Cardiac fibroblast (primary cell): ENCODE measurements around the gene ENDOV.
A peak's percentile ranks its signal among the peaks of the same experiment; 100 is the strongest.

Source experiments
- DNase-seq, 2 donors: peaks; one replicate each; pipeline versions ENCODE4 v3.0.0 to v3.0.0-alpha.2; 2010; ENCODE audit warnings: low read depth in 2 of 2
- H3K4me3 ChIP-seq, 2 donors: replicated peaks in 1 of 2; 1 replicate in 1 of 2; 2 replicates in 1 of 2; pipeline ENCODE4 v1.5.1; 2011; ENCODE audit warnings: low read depth in 2 of 2, low read length in 2 of 2, mild to moderate bottlenecking in 2 of 2, moderate library complexity in 1 of 2
- TF ChIP-seq, protein P1 (sequence below): IDR thresholded peaks from one replicate; pipeline ENCODE4 v1.5.1; 2011; ENCODE audit warnings: low read depth, mild to moderate bottlenecking, low read length, inconsistent platforms

Gene ENDOV

DNA sequence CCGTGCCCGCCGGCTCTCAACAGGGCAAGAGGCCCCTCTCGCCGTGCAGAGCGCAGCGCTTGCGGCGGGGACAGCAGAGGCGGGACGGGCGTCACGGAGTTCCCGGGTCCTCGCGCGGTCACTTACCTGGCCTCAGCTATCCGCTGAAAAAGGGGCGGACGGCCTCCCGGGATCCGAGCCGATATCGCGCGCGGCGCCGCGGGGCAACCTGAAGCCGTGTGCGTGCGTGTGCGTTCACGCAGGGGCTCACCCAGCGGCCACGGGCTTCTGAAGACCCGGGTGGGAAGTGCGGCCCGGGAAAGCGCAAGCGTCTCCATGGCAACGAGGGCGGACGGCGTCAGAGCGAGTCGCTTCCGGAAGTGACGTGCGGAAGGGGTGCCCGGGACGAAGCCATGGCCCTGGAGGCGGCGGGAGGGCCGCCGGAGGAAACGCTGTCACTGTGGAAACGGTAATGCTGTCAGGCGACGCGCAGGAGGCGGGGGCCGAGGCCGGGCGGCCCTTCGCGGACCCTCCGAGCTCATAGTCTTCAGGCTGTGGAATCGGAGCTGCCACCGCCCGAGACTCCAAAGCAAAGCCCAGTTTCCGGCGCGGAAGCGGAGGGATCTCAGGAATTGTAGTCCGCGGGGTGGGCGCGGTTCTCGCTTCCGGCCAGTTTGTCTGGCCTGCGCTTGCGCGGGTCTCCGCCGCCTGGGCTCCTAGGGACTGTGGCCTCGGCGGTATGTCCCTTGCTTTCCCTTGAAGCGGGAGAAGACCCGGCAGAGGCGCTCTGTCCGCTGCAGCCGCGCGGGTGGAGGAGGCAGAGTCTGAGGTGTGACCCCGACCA, at the start of gene ENDOV:
Gene ENDOV, plus strand, starts transcription at position 365 of the 823 bp plus-strand sequence. Its CDS starts 28 bp downstream, at position 393.
- TF ChIP-seq, protein P1, sequence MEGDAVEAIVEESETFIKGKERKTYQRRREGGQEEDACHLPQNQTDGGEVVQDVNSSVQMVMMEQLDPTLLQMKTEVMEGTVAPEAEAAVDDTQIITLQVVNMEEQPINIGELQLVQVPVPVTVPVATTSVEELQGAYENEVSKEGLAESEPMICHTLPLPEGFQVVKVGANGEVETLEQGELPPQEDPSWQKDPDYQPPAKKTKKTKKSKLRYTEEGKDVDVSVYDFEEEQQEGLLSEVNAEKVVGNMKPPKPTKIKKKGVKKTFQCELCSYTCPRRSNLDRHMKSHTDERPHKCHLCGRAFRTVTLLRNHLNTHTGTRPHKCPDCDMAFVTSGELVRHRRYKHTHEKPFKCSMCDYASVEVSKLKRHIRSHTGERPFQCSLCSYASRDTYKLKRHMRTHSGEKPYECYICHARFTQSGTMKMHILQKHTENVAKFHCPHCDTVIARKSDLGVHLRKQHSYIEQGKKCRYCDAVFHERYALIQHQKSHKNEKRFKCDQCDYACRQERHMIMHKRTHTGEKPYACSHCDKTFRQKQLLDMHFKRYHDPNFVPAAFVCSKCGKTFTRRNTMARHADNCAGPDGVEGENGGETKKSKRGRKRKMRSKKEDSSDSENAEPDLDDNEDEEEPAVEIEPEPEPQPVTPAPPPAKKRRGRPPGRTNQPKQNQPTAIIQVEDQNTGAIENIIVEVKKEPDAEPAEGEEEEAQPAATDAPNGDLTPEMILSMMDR = no peak
- peak within 1 kb of the TSS; percentile 95 to 99 for H3K4me3 ChIP-seq
- peak; percentile 95 to 96 for DNase-seq

DNA sequence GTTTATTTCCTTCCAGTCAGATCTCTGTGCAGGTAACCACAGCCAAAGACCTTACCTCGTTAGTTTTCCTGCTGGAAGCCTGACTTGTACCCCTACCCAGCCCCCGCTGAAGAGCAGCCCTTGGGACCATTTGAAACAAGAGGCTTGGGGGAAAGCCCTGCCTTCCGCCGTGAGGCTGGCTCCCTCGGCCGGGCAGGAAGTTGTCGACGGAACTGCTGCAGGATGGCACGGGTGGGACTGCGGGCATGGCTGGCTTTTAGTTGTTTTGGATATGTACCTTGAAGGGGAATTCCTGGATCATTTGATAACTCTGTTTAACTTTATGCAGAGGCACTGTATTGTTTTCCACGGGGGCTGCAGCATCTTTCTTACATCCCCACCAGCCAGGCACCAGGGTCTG, 49.0 kb upstream of the ENDOV start:
- TF ChIP-seq, protein P1 = no peak
- no peak for DNase-seq

DNA sequence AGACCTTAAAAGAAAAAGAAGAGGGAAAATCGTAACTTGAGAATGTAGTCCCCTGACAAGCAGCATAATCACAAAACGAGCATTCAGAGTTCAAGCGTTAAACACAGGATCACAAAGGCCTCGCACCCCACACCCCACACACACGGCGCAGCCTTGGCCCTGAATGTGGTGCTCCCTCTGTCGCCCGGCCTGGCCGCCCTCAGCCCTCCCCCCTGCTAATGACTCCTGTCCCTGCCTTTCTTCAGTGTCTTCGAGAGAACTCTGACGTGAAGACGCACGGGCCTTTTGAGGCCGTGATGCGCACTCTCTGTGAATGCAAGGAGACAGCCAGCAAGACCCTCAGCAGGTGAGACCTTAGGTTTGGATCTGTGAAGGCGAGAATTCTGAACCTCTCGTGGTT, 47.5 kb upstream of the ENDOV start:
- H3K4me3 ChIP-seq = no peak overlapping the region
- TF ChIP-seq, protein P1 = no peak
- DNase-seq = no peak

More for the DNA sequence above, 49.0 kb upstream of the ENDOV start:
- no peak overlapping the region for H3K4me3 ChIP-seq

DNA sequence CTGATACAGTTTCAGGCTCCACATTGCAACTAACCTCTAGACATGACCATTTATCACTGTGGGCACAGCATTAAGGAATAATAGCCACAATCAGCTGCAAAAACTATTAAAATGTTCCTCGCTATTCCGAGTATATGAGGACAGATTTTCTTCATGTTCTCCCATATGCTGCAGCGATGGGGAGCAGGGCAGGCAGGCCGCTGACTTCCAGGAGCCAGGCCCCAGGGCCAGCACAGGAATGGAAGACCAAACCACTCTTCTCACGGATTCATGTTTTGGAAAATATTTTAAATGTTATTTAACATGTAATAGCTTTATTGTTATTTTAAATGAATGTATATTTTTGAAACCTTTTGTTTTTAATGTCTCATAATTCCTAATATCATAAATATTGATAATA, 43.8 kb upstream of the ENDOV start:
- TF ChIP-seq, protein P1 = no peak
- DNase-seq = no peak
- no peak overlapping the region for H3K4me3 ChIP-seq

DNA sequence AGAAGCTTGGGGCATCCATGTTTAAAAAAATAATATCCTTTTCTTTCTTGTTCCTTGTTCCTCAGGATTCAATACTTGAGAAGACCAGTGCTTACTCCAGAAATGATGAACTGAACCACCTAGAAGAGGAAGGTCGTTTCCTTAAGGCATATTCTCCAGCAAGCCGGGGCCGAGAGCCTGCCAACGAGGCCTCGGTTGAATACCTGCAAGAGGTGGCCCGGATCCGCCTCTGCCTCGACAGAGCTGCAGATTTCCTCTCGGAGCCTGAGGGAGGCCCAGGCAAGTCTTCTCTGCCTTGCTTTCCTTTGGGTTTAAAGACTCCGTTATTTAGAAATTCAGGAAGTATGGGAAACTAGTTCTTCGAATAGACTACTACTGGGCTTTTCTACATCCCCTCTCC, 42.5 kb upstream of the ENDOV start:
- TF ChIP-seq, protein P1 = no peak
- no peak for DNase-seq
- H3K4me3 ChIP-seq = no peak overlapping the region

GRCh38 chr17:80372922-80373570, 41.9 kb upstream of the ENDOV start:
- TF ChIP-seq, protein P1 = no peak
- no peak for DNase-seq
- H3K4me3 ChIP-seq = no peak overlapping the region
